ENCODE measurements around the gene NECAB2.

DNA sequence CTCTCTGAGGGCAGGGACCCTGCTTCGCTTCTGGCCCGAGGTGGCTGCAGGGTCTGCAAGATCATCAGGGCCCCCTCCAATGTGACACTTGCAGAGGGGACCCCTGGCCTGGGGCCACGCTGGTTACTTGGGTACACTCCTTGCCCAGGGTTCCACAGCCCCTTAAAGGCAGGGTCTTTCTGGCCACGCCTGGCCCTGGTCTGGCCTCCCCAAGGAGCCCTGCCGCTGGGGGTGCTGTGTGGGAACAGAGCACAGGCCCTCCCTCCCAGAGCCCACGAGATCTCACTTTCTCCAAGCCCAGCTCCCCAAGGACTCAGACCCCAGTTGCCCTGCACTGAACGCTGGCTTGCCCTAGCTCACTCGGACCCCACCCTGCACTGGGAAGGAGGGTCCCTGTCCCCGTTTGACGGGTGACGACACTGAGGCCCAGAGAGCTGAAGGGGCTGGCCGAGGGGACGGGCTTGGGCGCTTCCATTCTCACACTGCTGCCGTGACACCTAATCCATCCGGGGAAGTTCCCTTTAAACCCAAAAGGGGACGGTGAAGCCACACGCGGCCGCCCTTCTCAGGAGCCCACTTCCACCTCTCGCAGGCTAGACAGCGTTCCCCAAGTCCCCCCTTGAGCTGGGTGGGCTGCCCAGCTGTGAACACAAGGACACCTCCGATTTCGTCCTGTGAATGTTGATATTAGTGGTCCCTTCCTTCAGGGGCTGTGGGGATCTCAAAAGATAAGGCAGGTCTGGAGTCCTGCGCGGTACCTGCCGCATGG lies 41.9 kb upstream of the NECAB2 start:
- TF ChIP-seq, protein P1, sequence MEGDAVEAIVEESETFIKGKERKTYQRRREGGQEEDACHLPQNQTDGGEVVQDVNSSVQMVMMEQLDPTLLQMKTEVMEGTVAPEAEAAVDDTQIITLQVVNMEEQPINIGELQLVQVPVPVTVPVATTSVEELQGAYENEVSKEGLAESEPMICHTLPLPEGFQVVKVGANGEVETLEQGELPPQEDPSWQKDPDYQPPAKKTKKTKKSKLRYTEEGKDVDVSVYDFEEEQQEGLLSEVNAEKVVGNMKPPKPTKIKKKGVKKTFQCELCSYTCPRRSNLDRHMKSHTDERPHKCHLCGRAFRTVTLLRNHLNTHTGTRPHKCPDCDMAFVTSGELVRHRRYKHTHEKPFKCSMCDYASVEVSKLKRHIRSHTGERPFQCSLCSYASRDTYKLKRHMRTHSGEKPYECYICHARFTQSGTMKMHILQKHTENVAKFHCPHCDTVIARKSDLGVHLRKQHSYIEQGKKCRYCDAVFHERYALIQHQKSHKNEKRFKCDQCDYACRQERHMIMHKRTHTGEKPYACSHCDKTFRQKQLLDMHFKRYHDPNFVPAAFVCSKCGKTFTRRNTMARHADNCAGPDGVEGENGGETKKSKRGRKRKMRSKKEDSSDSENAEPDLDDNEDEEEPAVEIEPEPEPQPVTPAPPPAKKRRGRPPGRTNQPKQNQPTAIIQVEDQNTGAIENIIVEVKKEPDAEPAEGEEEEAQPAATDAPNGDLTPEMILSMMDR (IDR thresholded peaks at IDR 0.05): no peak
- no peak for TF ChIP-seq POLR2A (IDR thresholded peaks at IDR 0.05)
- TF ChIP-seq POLR2AphosphoS5 (IDR thresholded peaks at IDR 0.05; ENCODE audit: insufficient read depth in 1 of 2, low read depth in 1 of 2): no peak

Measured in vagina (tissue), 2 donors.